Spinal cord (tissue), 10 donors: ENCODE results near the gene ADGRL2. TPM values are rescaled to one million over a fixed set of nuclear protein-coding genes. Genes with fewer than 3 reads are reported as not detected.
"Not testable (repeated sequence)": the region's sequence is repeated elsewhere in the genome, so short reads cannot be mapped to it uniquely, and the experiment has no call there.

Experiments used
- DNase-seq, 6 donors: peaks; one replicate each; pipeline versions ENCODE4 v3.0.0 to v3.0.0-alpha.2; 2013 to 2015; ENCODE audit warnings: low spot score in 6 of 6, low read depth in 4 of 6
- H3K27ac ChIP-seq: one replicate; pipeline ENCODE4 v1.5.1; 2013; ENCODE audit warnings: low read depth, low read length, control low read depth
- H3K27me3 ChIP-seq: one replicate; pipeline ENCODE4 v1.6.1; 2013; ENCODE audit warnings: low read length; ENCODE audit not compliant: control insufficient read depth, insufficient read depth
- H3K36me3 ChIP-seq: one replicate; pipeline ENCODE4 v1.6.1; 2013; ENCODE audit warnings: low read length; ENCODE audit not compliant: control insufficient read depth, insufficient read depth
- H3K4me1 ChIP-seq: one replicate; pipeline ENCODE4 v1.6.1; 2013; ENCODE audit warnings: low read length; ENCODE audit not compliant: control insufficient read depth, insufficient read depth
- H3K4me3 ChIP-seq: one replicate; pipeline ENCODE4 v1.5.1; 2013; ENCODE audit warnings: low read depth, low read length, control low read depth
- H3K9me3 ChIP-seq: one replicate; pipeline ENCODE4 v1.6.1; 2013; ENCODE audit warnings: low read length; ENCODE audit not compliant: control insufficient read depth, insufficient read depth
- WGBS: methylation state at CpG from one replicate; pipeline ENCODE4 v1.1.5; 2013; ENCODE audit warnings: missing lambda C conversion rate; ENCODE audit not compliant: insufficient coverage; 5-methylcytosine and 5-hydroxymethylcytosine counted together
- polyA plus RNA-seq, 2 donors: library from polyadenylated mRNA; unstranded; fragments of 120-200 nt; gene quantifications; one replicate each; pipeline ENCODE4 v1.2.1, GENCODE V29; 2013; ENCODE audit not compliant: insufficient read length in 2 of 2
- total RNA-seq, 2 donors: library from RNA; depleted of rRNA in 1 of 2; stranded (reverse); fragments of 120-200 nt in 1 of 2; fragments of >200 nt in 1 of 2; gene quantifications; one replicate each; pipeline versions ENCODE4 v1.2.3 to v1.2.4, GENCODE V29; 2013 to 2014
- donor health status: healthy.

ADGRL2 gene
- total and polyA plus RNA-seq, 4 donors = 87.9 to 176 (median 103) TPM

GRCh38 chr1:81886292-81886691 lies 85.6 kb downstream of the ADGRL2 start:
- not testable (repeated sequence) for H3K27me3 ChIP-seq, DNase-seq, H3K4me3 ChIP-seq, H3K9me3 ChIP-seq, H3K4me1 ChIP-seq, H3K36me3 ChIP-seq, H3K27ac ChIP-seq
- WGBS = 90% methylated on average over 5 of the region's 6 CpGs

DNA sequence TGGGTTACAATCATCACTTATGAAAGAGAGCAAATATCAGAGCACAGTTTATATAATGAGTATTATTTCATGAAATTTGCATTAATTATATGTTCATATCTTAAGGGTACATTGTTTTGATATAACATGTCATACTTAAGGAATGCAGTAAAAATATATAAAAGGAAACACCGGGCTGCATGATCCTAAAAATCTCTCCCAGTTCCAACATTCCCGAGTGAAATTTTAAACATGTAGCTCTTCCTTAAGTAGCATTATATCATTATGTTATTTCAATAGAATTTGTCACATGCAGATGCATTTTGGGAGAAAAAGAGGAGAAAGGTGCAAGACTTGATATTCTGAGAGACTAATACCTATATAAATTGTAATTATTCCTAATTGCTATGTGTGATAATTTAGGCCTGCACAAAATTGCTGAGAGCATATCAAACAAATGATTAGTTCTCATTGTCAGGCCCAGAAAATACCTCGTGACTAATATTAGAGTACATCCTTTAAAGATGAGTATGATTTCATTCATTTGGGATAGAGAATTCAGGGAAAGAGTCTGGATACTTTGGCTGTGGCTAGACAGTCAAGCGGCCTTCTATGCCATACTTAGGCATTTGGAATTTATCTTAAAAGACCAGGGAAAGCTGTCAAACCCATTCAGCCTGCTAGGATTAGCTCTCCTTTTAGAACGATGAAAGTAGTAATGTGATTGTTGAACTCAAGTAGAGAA lies 86.8 kb downstream of the ADGRL2 start:
- Histone ChIP-seq H3K9me3 (no peaks in the 10 kb centered on the region), H3K27me3 (no peaks in the 10 kb centered on the region), H3K36me3 (no peaks in the 10 kb centered on the region), H3K4me3 (no peak overlapping the region), H3K27ac (no peak overlapping the region), H3K4me1 (no peaks in the 10 kb centered on the region)
- no peak for DNase-seq
- WGBS = 80% methylated on average over 2 of the region's 5 CpGs

DNA sequence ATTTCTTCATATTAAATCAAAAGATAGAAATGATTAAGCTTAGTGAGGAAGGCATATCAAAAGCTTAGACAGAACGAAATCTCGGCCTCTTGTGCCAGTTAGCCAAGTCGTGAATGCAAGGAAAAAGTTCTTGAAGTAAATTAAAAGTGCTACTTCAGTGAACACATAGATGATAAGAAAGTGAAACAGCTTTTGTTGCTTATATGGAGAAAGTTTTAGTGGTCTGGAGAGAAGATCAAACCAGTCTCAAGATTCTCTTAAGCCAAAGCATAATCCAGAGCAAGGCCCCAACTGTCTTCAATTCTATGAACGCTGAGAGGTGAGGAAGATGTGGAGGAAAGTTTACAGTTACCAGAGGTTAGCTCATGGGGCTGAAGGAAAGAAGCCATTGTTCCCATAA lies 88.4 kb downstream of the ADGRL2 start:
- no peak overlapping the region for H3K4me3 ChIP-seq
- WGBS = 93% methylated on average over 2 of the region's 4 CpGs

GRCh38 chr1:81894867-81895266 lies 94.1 kb downstream of the ADGRL2 start:
- H3K36me3 ChIP-seq = no peaks in the 10 kb centered on the region
- no CpG with 5 or more reads among the region's 2 CpGs for WGBS
- H3K4me3 ChIP-seq = no peak overlapping the region
- H3K27me3 ChIP-seq = no peaks in the 10 kb centered on the region
- no peaks in the 10 kb centered on the region for H3K9me3 ChIP-seq
- no peak for DNase-seq
- no peak overlapping the region for H3K27ac ChIP-seq
- no peaks in the 10 kb centered on the region for H3K4me1 ChIP-seq

More for the DNA sequence above, 88.4 kb downstream of the ADGRL2 start:
- Histone ChIP-seq H3K4me1 (no peaks in the 10 kb centered on the region), H3K27me3 (no peaks in the 10 kb centered on the region), H3K9me3 (no peaks in the 10 kb centered on the region), H3K36me3 (no peaks in the 10 kb centered on the region), H3K27ac (no peak overlapping the region)
- no peak for DNase-seq

GRCh38 chr1:81899214-81899821 lies 98.6 kb downstream of the ADGRL2 start:
- no CpG with 5 or more reads among the region's 5 CpGs for WGBS
- no peaks in the 10 kb centered on the region for H3K4me1 ChIP-seq
- no peak overlapping the region for H3K4me3 ChIP-seq
- DNase-seq = no peak
- no peaks in the 10 kb centered on the region for H3K27me3 ChIP-seq
- H3K9me3 ChIP-seq = no peaks in the 10 kb centered on the region
- no peaks in the 10 kb centered on the region for H3K36me3 ChIP-seq
- no peak overlapping the region for H3K27ac ChIP-seq

DNA sequence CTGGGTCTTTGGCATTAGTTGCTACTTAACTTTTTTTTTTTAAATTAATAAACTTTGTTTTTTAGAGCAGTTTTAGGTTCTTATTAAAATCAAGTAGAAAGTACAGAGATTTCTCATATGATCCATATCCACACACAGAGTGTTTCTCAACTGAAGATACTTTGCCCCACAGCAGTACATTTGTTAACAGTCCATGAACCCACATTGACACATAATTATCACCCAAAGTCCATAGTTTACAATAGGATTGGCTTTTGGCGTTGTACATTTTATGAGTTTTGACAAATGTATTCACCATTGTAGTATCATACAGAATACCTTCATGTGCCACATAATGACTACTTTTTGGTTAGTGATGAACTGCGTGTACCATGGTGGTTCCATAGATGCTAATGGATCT lies 106.8 kb downstream of the ADGRL2 start:
- no CpG with 5 or more reads among the region's 2 CpGs for WGBS
- Histone ChIP-seq H3K9me3 (no peaks in the 10 kb centered on the region), H3K36me3 (no peaks in the 10 kb centered on the region), H3K27me3 (no peaks in the 10 kb centered on the region), H3K4me1 (no peaks in the 10 kb centered on the region), H3K4me3 (no peak overlapping the region), H3K27ac (no peak overlapping the region)
- DNase-seq = no peak

- Histone ChIP-seq H3K9me3 (no peaks in the 10 kb centered on the region), H3K4me1 (no peaks in the 10 kb centered on the region), H3K27me3 (no peaks in the 10 kb centered on the region), H3K4me3 (no peak overlapping the region), H3K27ac (no peak overlapping the region), H3K36me3 (no peaks in the 10 kb centered on the region)
- WGBS = 94% methylated on average over 3 of the region's 3 CpGs
- DNase-seq = no peak
These were observed 111.6 kb downstream of the ADGRL2 start for GRCh38 chr1:81912383-81912782.

DNA sequence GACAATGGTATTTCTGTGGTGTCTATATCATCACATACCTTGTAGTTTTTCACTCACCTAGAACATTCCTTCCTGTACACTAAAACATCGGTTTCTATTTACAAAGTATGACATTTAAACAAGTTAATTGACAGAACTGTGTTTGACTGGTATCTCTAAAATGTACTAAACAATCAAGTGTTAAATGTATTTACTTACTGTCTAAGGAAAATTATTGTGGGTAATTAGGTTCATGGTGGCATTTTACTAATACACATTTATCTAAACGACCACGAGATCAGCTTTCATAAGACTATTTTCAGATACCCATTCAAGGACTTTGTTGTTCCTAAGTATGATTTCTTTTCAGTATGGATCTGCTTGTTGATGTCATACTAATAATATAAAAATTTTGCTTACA lies 115.2 kb downstream of the ADGRL2 start:
- WGBS = no CpG with 5 or more reads among the region's 3 CpGs
- no peaks in the 10 kb centered on the region for H3K27me3 ChIP-seq
- H3K9me3 ChIP-seq = no peaks in the 10 kb centered on the region
- no peak for DNase-seq
- no peaks in the 10 kb centered on the region for H3K36me3 ChIP-seq
- peaks cover 4% of the 10 kb centered on the region for H3K4me1 ChIP-seq
- no peak overlapping the region for H3K27ac ChIP-seq
- no peak overlapping the region for H3K4me3 ChIP-seq

GRCh38 chr1:81920245-81920740 lies 119.6 kb downstream of the ADGRL2 start:
- H3K9me3 ChIP-seq = no peaks in the 10 kb centered on the region
- peak in 2 of 6 donors; percentile 28 to 62 for DNase-seq
- no peaks in the 10 kb centered on the region for H3K27me3 ChIP-seq
- no peak overlapping the region for H3K27ac ChIP-seq
- H3K4me1 ChIP-seq = peaks cover 4% of the 10 kb centered on the region
- H3K36me3 ChIP-seq = no peaks in the 10 kb centered on the region
- no peak overlapping the region for H3K4me3 ChIP-seq
- 18% methylated on average over 4 of the region's 6 CpGs for WGBS

GRCh38 chr1:81920886-81921285 lies 120.2 kb downstream of the ADGRL2 start:
- no CpG with 5 or more reads among the region's 2 CpGs for WGBS
- H3K27ac ChIP-seq = no peak overlapping the region
- no peaks in the 10 kb centered on the region for H3K36me3 ChIP-seq
- H3K9me3 ChIP-seq = no peaks in the 10 kb centered on the region
- H3K27me3 ChIP-seq = no peaks in the 10 kb centered on the region
- DNase-seq = no peak
- peaks cover 4% of the 10 kb centered on the region for H3K4me1 ChIP-seq
- no peak overlapping the region for H3K4me3 ChIP-seq
